GM18870 (cell line): ENCODE results near the gene UNC13B.
"Not testable (repeated sequence)": the region's sequence is repeated elsewhere in the genome, so short reads cannot be mapped to it uniquely, and the experiment has no call there.

Experiments
- ATAC-seq: cut with Tn5 transposase; IDR thresholded peaks from one replicate; pipeline ENCODE4 v1.9.1; 2021; ENCODE audit warnings: moderate library complexity; ENCODE audit not compliant: unreplicated experiment

The UNC13B gene

GRCh38 chr9:35220659-35221338 lies 59.0 kb downstream of the UNC13B start:
- ATAC-seq = no peak

- ATAC-seq = no peak
These were observed 63.9 kb downstream of the UNC13B start for GRCh38 chr9:35225677-35226076.

- ATAC-seq = no peak
These were observed 64.8 kb downstream of the UNC13B start for GRCh38 chr9:35226651-35227050.

- no peak for ATAC-seq
These were observed 65.5 kb downstream of the UNC13B start for GRCh38 chr9:35227284-35227683.

- ATAC-seq = no peak
These were observed 67.4 kb downstream of the UNC13B start for GRCh38 chr9:35229066-35229778.

GRCh38 chr9:35229779-35230143 lies 68.0 kb downstream of the UNC13B start:
- ATAC-seq = no peak

- ATAC-seq = no peak
These were observed 71.2 kb downstream of the UNC13B start for GRCh38 chr9:35232867-35233544.

- no peak for ATAC-seq
These were observed 74.9 kb downstream of the UNC13B start for GRCh38 chr9:35236692-35237091.

- ATAC-seq = no peak
These were observed 75.5 kb downstream of the UNC13B start for GRCh38 chr9:35237311-35237710.

GRCh38 chr9:35245945-35246344 lies 84.1 kb downstream of the UNC13B start:
- ATAC-seq = not testable (repeated sequence)

- no peak for ATAC-seq
These were observed 91.3 kb downstream of the UNC13B start for GRCh38 chr9:35253075-35253474.

- ATAC-seq = no peak
These were observed 92.4 kb downstream of the UNC13B start for GRCh38 chr9:35254237-35254636.

GRCh38 chr9:35254984-35255857 lies 93.4 kb downstream of the UNC13B start:
- ATAC-seq = no peak

- ATAC-seq = no peak
These were observed 96.3 kb downstream of the UNC13B start for GRCh38 chr9:35257986-35258659.

- ATAC-seq = no peak
These were observed 97.1 kb downstream of the UNC13B start for GRCh38 chr9:35258660-35259474.

- ATAC-seq = no peak
These were observed 98.4 kb downstream of the UNC13B start for GRCh38 chr9:35260186-35260585.

GRCh38 chr9:35262064-35262463 lies 100.3 kb downstream of the UNC13B start:
- ATAC-seq = no peak

- no peak for ATAC-seq
These were observed 105.9 kb downstream of the UNC13B start for GRCh38 chr9:35267710-35268109.

GRCh38 chr9:35269919-35270318 lies 108.1 kb downstream of the UNC13B start:
- no peak for ATAC-seq

- no peak for ATAC-seq
These were observed 109.8 kb downstream of the UNC13B start for GRCh38 chr9:35271637-35272036.
